GM23338 (cell line): ENCODE measurements around the gene FUT3. TPM values are rescaled to one million over a fixed set of nuclear protein-coding genes. Genes with fewer than 3 reads are reported as not detected.
"Not testable (repeated sequence)": the region's sequence is repeated elsewhere in the genome, so short reads cannot be mapped to it uniquely, and the experiment has no call there.

Source experiments
- ATAC-seq: fragments of 200-7000 bp; cut with Tn5 transposase; 3 replicates; pipeline ENCODE4 v1.9.1; 2020
- DNase-seq: peaks from one replicate; pipeline ENCODE4 v3.0.0-alpha.2; 2015; ENCODE audit warnings: low spot score
- H2AFZ ChIP-seq: fragments of 200-600 bp; sonication (generic); 2 replicates; pipeline ENCODE4 v1.8.0; 2016; ENCODE audit warnings: antibody characterized with exemption, mild to moderate bottlenecking, moderate library complexity
- H3F3A ChIP-seq: fragments of 200-600 bp; sonication (generic); replicated peaks from 2 replicates; pipeline ENCODE4 v1.8.0; 2017; ENCODE audit warnings: antibody characterized with exemption, mixed run types, low read depth
- H3K27ac ChIP-seq: fragments of 200-600 bp; sonication (generic); 2 replicates; pipeline ENCODE4 v1.6.1; 2016; ENCODE audit warnings: low read depth
- H3K27me3 ChIP-seq: fragments of 200-600 bp; sonication (generic); 2 replicates; pipeline ENCODE4 v1.8.0; 2016; ENCODE audit warnings: mild to moderate bottlenecking, mixed run types, moderate library complexity; ENCODE audit not compliant: insufficient read depth
- H3K36me3 ChIP-seq: fragments of 200-600 bp; sonication (generic); 2 replicates; pipeline ENCODE4 v1.8.0; 2016; ENCODE audit warnings: mild to moderate bottlenecking; ENCODE audit not compliant: insufficient read depth
- H3K4me1 ChIP-seq: fragments of 200-600 bp; sonication (generic); 2 replicates; pipeline ENCODE4 v1.8.0; 2016; ENCODE audit warnings: mild to moderate bottlenecking, moderate library complexity; ENCODE audit not compliant: insufficient read depth
- H3K4me2 ChIP-seq: fragments of 200-600 bp; sonication (generic); 2 replicates; pipeline ENCODE4 v1.7.1; 2017; ENCODE audit warnings: mixed run types
- H3K4me3 ChIP-seq: fragments of 200-600 bp; sonication (generic); 2 replicates; pipeline ENCODE4 v1.6.1; 2016; ENCODE audit warnings: mixed run types
- H3K79me2 ChIP-seq: fragments of 200-600 bp; sonication (generic); replicated peaks from 2 replicates; pipeline ENCODE4 v1.8.0; 2017; ENCODE audit warnings: mild to moderate bottlenecking; ENCODE audit not compliant: insufficient read depth
- H3K9me2 ChIP-seq: fragments of 200-600 bp; sonication (generic); 2 replicates; pipeline ENCODE4 v1.8.0; 2017; ENCODE audit not compliant: insufficient read depth
- H4K20me1 ChIP-seq: fragments of 200-600 bp; sonication (generic); replicated peaks from 2 replicates; pipeline ENCODE4 v1.8.0; 2017; ENCODE audit warnings: mild to moderate bottlenecking; ENCODE audit not compliant: insufficient read depth
- H3K27ac Mint-ChIP-seq: 2 replicates; pipeline ENCODE4 v1.8.0; 2020; ENCODE audit warnings: inconsistent platforms, mild to moderate bottlenecking, moderate library complexity, mixed read lengths
- H3K27me3 Mint-ChIP-seq: 3 replicates; pipeline ENCODE4 v1.8.0; 2022; ENCODE audit warnings: low read depth, mild to moderate bottlenecking, moderate library complexity, mixed read lengths, inconsistent platforms; ENCODE audit not compliant: insufficient read depth, poor library complexity
- H3K36me3 Mint-ChIP-seq: 3 replicates; pipeline ENCODE4 v1.8.0; 2021; ENCODE audit warnings: low read depth, mild to moderate bottlenecking, inconsistent platforms, moderate library complexity, mixed read lengths
- H3K4me1 Mint-ChIP-seq: 3 replicates; pipeline ENCODE4 v1.8.0; 2020; ENCODE audit warnings: mild to moderate bottlenecking, inconsistent platforms, mixed read lengths
- H3K4me3 Mint-ChIP-seq: 3 replicates; pipeline ENCODE4 v1.8.0; 2021; ENCODE audit warnings: moderate library complexity, mild to moderate bottlenecking, inconsistent platforms, mixed read lengths
- H3K9me3 Mint-ChIP-seq: 3 replicates; pipeline ENCODE4 v1.8.0; 2020; ENCODE audit warnings: moderate library complexity, mild to moderate bottlenecking, inconsistent platforms, mixed read lengths
- EZH2 ChIP-seq: fragments of 200-600 bp; sonication (generic); IDR thresholded peaks from one replicate; pipeline ENCODE4 v1.8.0; 2017; ENCODE audit warnings: antibody characterized with exemption, mild to moderate bottlenecking, low read depth; ENCODE audit not compliant: unreplicated experiment
- EZH2phosphoT487 ChIP-seq: fragments of 200-600 bp; sonication (generic); IDR thresholded peaks from one replicate; pipeline ENCODE4 v1.8.1; 2018; ENCODE audit warnings: antibody characterized with exemption; ENCODE audit not compliant: unreplicated experiment
- polyA plus RNA-seq: library from polyadenylated mRNA; unstranded; fragments of >200 nt; fragmentation: Nextera tagmentation; extraction: Ambion mirVana; gene quantifications from 2 replicates; pipeline ENCODE4 v1.2.1, GENCODE V29; 2016
- total RNA-seq: library from RNA; depleted of rRNA; stranded (reverse); fragments of >200 nt; shearing (Covaris generic); gene quantifications from 2 replicates; pipeline ENCODE4 v1.2.3, GENCODE V29; 2014

The FUT3 gene
- total and polyA plus RNA-seq, 2 experiments from 2014 or later: 0.45 TPM; not detected in 1

DNA sequence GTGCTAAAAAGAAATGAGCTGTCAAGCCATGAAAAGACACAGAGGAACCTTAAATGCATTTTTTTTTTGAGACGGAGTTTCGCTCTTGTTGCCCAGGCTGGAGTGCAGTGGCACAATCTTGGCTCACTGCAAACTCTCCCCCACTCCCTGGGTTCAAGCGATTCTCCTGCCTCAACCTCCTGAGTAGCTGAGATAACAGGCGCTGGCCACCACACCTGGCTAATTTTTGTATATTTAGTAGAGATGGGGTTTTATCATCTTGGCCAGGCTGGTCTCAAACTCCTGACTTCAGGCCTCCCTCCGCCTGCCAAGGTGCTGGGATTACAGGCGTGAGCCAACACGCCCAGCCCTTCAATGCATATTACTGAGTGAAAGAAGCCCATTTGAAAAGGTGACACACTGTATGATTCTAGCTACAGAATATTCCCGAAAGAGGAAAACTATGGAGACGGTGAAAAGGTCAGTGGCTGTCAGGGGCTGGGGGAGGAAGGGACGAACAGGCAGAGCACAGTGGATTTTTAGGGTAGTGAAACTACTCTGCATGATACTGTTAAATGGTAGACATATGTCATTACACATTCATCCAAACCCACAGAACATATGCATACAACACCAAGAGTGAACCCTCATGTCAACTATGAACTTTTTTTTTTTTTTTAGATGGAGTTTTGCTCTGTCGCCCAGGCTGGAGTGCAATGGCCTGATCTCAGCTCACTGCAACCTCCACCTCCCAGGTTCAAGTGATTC lies 33.0 kb upstream of the FUT3 start:
- H3K79me2 ChIP-seq, ATAC-seq, H3K27ac ChIP-seq, H3K4me2 ChIP-seq, H3K36me3 ChIP-seq, H3F3A ChIP-seq, DNase-seq, H3K9me2 ChIP-seq, H3K4me3 Mint-ChIP-seq, H4K20me1 ChIP-seq, H2AFZ ChIP-seq, H3K36me3 Mint-ChIP-seq, H3K4me3 ChIP-seq, H3K27ac Mint-ChIP-seq, H3K27me3 ChIP-seq, H3K9me3 Mint-ChIP-seq, H3K27me3 Mint-ChIP-seq: not testable (repeated sequence)
- H3K4me1 Mint-ChIP-seq: peaks cover 14% of the 10 kb centered on the region
- H3K4me1 ChIP-seq: peaks cover 14% of the 10 kb centered on the region; the same call in 1 of the 2 replicates

DNA sequence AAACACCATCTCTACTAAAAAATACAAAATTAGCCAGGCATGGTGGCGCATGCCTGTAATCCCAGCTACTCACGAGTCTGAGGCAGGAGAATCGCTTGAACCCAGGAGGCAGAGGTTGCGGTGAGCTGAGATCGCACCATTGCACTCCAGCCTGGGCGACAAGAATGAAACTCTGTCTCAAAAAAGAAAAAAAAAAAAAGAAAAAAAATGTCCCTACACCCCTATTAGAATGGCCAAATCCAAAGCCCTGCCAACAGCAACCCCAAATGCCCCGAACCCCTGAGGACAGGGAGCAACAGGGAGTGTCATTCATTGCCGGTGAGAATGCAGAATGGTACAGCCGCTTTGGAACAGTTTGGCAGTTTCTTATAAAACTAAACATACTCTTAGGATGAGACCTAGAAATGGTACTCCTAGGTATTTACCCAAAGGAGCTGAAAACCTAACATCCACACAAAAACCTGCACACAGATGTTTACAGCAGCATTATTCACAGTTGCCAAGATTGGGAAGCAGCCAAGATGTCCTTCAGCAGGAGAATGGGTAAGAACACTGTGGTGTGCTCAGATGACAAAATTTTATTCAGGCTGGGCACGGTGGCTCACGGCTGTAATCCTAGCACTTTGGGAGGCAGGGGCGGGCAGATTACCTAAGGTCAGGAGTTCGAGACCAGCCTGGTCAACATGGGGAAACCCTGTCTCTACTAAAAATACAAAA lies 32.1 kb upstream of the FUT3 start:
- peaks cover 14% of the 10 kb centered on the region for H3K4me1 Mint-ChIP-seq
- H3K36me3 Mint-ChIP-seq, H4K20me1 ChIP-seq, H3K79me2 ChIP-seq, H3K4me2 ChIP-seq, H3K27ac Mint-ChIP-seq, H2AFZ ChIP-seq, H3K27me3 ChIP-seq, DNase-seq, H3K27ac ChIP-seq, H3K36me3 ChIP-seq, H3K4me3 Mint-ChIP-seq, H3K4me3 ChIP-seq, H3K9me3 Mint-ChIP-seq, H3K9me2 ChIP-seq, ATAC-seq, H3K27me3 Mint-ChIP-seq, H3F3A ChIP-seq: not testable (repeated sequence)
- peaks cover 14% of the 10 kb centered on the region; the same call in 1 of the 2 replicates for H3K4me1 ChIP-seq

DNA sequence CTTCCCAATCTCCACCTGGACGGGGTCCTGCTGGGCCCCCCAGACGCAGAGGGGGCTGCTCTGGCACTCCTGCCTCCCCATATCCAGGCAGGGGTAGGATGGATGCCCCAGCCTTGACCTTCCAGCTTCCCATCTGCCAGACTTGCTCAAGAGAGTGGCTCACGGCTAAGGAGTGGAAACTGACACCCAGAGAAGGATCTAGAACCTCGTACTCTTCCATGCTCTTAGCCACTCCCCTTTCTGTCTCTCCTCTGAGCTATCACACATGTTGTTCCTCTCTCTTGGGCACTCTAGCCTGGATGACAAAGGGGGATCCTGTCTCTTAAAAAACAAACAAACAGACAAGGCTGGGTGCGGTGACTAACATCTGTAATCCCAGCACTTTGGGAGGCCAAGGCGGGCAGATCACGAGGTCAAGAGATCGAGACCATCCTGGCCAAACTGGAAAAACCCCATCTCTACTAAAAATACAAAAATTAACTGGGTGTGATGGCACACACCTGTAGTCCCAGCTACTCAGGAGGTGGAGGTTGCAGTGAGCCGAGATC lies 31.2 kb upstream of the FUT3 start:
- Mint-ChIP-seq H3K4me3 (no peak overlapping the region), H3K27ac (no peak overlapping the region), H3K4me1 (peaks cover 14% of the 10 kb centered on the region), H3K9me3 (no peaks in the 10 kb centered on the region), H3K27me3 (peaks cover 6% of the 10 kb centered on the region), H3K36me3 (no peaks in the 10 kb centered on the region)
- H3K9me2 ChIP-seq: no peaks in the 10 kb centered on the region
- H3K4me2 ChIP-seq: no peak overlapping the region
- ATAC-seq: no peak
- no peak overlapping the region for H3K27ac ChIP-seq
- no peaks in the 10 kb centered on the region for H3K79me2 ChIP-seq
- no peaks in the 10 kb centered on the region for H4K20me1 ChIP-seq
- H3F3A ChIP-seq: no peaks in the 10 kb centered on the region
- H3K36me3 ChIP-seq: no peaks in the 10 kb centered on the region
- H3K4me3 ChIP-seq: no peak overlapping the region
- TF ChIP-seq EZH2phosphoT487 (no peak), EZH2 (no peak)
- peaks cover 14% of the 10 kb centered on the region; the same call in 1 of the 2 replicates for H3K4me1 ChIP-seq
- no peaks in the 10 kb centered on the region for H3K27me3 ChIP-seq
- DNase-seq: no peak
- H2AFZ ChIP-seq: peak overlapping the region; percentile 66; the same call in 1 of the 2 replicates
